Epithelial cell of proximal tubule (primary cell): ENCODE results near the gene LKAAEAR1. TPM values are rescaled to one million over a fixed set of nuclear protein-coding genes. Genes with fewer than 3 reads are reported as not detected.
"Not testable (repeated sequence)": the region's sequence is repeated elsewhere in the genome, so short reads cannot be mapped to it uniquely, and the experiment has no call there.

Experiments used
- DNase-seq: peaks from one replicate; pipeline ENCODE4 v3.0.0-alpha.2; 2011; ENCODE audit warnings: low read depth
- H3K4me3 ChIP-seq: 2 replicates; pipeline ENCODE4 v1.5.1; 2011; ENCODE audit warnings: low read depth, mild to moderate bottlenecking, low read length
- CTCF ChIP-seq: conservative IDR thresholded peaks from 2 replicates; pipeline ENCODE4 v1.5.1; 2012; ENCODE audit warnings: low read depth, mild to moderate bottlenecking, low read length
- total RNA-seq: library from RNA; depleted of rRNA; stranded (reverse); fragments of >200 nt; gene quantifications from 2 replicates; pipeline ENCODE4 v1.2.3, GENCODE V29; 2015

LKAAEAR1 gene
- total RNA-seq, result not detected in 2 replicates

- DNase-seq, result no peak
Observed at GRCh38 chr20:64083804-64084684, at the start of gene LKAAEAR1. Gene LKAAEAR1 (minus strand): TSS chr20:64084398. CDS start chr20:64084219, 179 bp downstream.

GRCh38 chr20:64131406-64131805 lies 47.2 kb upstream of the LKAAEAR1 start:
- no peak overlapping the region for H3K4me3 ChIP-seq
- DNase-seq, result no peak
- peak; percentile 48 for TF ChIP-seq CTCF

More at GRCh38 chr20:64083804-64084684, at the start of gene LKAAEAR1:
- H3K4me3 ChIP-seq, result peak within 1 kb of the TSS; percentile 45
- no peak for TF ChIP-seq CTCF

GRCh38 chr20:64130876-64131275 lies 46.7 kb upstream of the LKAAEAR1 start:
- DNase-seq, result no peak
- TF ChIP-seq CTCF, result no peak
- no peak overlapping the region for H3K4me3 ChIP-seq

GRCh38 chr20:64130271-64130670 lies 46.1 kb upstream of the LKAAEAR1 start:
- no peak for DNase-seq
- no peak for TF ChIP-seq CTCF
- no peak overlapping the region for H3K4me3 ChIP-seq

GRCh38 chr20:64129146-64129782 lies 45.1 kb upstream of the LKAAEAR1 start:
- TF ChIP-seq CTCF, result no peak
- H3K4me3 ChIP-seq, result no peak overlapping the region
- DNase-seq, result no peak

GRCh38 chr20:64123517-64123916 lies 39.3 kb upstream of the LKAAEAR1 start:
- not testable (repeated sequence) for H3K4me3 ChIP-seq

GRCh38 chr20:64122927-64123326 lies 38.7 kb upstream of the LKAAEAR1 start:
- not testable (repeated sequence) for H3K4me3 ChIP-seq, DNase-seq

More at GRCh38 chr20:64123517-64123916, 39.3 kb upstream of the LKAAEAR1 start:
- not testable (repeated sequence) for DNase-seq

GRCh38 chr20:64121586-64121985 lies 37.4 kb upstream of the LKAAEAR1 start:
- no peak for DNase-seq
- no peak for TF ChIP-seq CTCF
- no peak overlapping the region for H3K4me3 ChIP-seq
